T47D (cell line): Measurements from ENCODE around the gene SCUBE1.

Experiments used
- DNase-seq, 2 experiments: peaks; one replicate each; pipeline versions ENCODE4 v3.0.0 to v3.0.0-alpha.2; 2011 to 2012; ENCODE audit warnings: low read depth in 1 of 2, low spot score in 1 of 2
- JUND ChIP-seq: IDR thresholded peaks from 2 replicates; pipeline ENCODE4 v1.6.1; 2012; ENCODE audit warnings: low read depth
- in situ Hi-C: cut with HindIII; loops from 2 replicates; pipeline ENCODE4 v1.10.0; 2016; ENCODE audit warnings: low sequenced_read_pairs, low pct_unique_long_range_greater_than_20kb

The SCUBE1 gene

GRCh38 chr22:43185860-43186261, 157.3 kb downstream of the SCUBE1 start:
- no peak for TF ChIP-seq JUND
- peak; percentile 33 to 54 for DNase-seq
- in situ Hi-C loops, result no loop called here

- no peak for TF ChIP-seq JUND
- no peak for DNase-seq
- in situ Hi-C loops, result no loop called here
These were observed 159.5 kb downstream of the SCUBE1 start for GRCh38 chr22:43183496-43184277.

DNA sequence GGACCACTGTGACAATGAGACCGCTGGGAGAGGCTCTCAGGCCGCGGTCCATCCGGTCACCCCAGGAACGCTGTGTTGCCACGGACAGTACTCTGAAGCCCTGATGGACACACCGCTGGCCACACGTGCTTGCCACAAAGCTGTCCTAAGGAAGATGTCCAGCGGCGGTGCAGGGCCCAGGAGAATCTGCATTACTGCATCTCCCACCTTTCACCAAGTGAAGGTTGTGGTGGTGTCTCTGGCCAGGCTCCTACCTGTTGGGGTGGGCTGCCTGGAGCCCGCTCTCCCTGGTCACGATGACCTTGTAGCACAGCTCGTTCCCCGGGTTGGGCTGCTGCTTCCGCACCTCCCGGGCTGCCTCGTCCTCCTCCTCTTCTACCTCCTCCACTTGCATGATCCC, 160.4 kb downstream of the SCUBE1 start:
- in situ Hi-C loops, result no loop called here
- TF ChIP-seq JUND, result no peak
- no peak for DNase-seq

DNA sequence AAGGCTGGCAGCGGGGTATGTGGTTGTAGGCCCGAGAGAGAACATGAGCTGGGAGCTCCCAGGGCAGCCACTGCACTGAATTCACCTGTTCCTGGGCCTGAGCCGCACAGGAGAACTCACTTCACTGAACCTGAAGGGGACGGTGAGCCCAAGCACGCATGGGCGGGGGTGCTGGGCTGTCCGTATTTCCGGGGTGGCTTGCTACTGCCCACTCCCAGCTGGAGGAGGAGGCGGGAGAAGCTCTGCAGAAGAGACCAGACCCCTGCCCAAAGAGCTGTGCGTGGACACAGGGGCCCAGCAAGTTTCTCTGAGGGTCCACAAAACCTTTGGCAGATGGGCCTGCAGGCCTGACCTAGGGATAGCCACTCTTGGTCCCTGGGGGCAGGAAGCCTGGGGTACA, 161.1 kb downstream of the SCUBE1 start:
- TF ChIP-seq JUND, result no peak
- in situ Hi-C loops, result no loop called here
- DNase-seq, result no peak

DNA sequence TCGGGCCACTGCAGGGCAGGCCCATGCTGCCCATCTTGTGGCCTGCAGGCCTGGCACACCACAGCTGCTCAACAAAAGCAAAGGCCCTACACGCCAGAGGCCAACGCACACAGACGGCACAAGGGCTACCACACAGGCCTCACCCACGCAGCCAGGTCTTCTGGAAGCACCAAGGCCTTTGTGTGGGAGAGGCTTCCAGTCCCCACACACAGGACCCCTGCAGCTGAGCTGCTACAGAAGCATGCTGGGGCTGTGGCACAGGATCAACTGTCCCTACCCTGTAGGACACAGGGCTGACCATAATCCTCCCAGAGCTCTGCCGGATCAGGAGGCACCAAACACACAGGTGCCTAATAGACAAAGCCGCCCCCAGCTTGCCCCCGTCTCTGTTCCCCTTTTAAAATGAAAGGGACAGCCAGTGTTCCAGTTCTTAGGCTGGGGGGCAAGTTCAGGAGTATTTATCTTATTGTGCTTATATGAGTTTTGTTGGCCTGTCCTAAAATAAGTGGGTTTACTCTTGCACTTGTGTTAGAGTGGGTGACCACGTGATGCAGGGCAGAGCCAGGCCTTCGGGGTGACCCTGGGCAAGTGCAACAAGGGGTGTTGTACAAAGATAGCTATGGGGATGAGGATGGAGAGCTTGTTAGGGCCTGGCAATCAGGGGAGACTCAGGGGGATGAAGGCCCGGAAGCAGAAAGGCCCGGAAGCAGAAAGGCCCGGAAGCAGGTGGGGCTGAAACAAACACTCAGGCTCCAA, 161.7 kb downstream of the SCUBE1 start:
- no peak for TF ChIP-seq JUND
- no peak for DNase-seq
- in situ Hi-C loops, result no loop called here

- in situ Hi-C loops, result no loop called here
- no peak for DNase-seq
- no peak for TF ChIP-seq JUND
These were observed 162.5 kb downstream of the SCUBE1 start for GRCh38 chr22:43180670-43181069.

GRCh38 chr22:43179911-43180195, 163.3 kb downstream of the SCUBE1 start:
- TF ChIP-seq JUND, result no peak
- in situ Hi-C loops, result no loop called here
- no peak for DNase-seq

DNA sequence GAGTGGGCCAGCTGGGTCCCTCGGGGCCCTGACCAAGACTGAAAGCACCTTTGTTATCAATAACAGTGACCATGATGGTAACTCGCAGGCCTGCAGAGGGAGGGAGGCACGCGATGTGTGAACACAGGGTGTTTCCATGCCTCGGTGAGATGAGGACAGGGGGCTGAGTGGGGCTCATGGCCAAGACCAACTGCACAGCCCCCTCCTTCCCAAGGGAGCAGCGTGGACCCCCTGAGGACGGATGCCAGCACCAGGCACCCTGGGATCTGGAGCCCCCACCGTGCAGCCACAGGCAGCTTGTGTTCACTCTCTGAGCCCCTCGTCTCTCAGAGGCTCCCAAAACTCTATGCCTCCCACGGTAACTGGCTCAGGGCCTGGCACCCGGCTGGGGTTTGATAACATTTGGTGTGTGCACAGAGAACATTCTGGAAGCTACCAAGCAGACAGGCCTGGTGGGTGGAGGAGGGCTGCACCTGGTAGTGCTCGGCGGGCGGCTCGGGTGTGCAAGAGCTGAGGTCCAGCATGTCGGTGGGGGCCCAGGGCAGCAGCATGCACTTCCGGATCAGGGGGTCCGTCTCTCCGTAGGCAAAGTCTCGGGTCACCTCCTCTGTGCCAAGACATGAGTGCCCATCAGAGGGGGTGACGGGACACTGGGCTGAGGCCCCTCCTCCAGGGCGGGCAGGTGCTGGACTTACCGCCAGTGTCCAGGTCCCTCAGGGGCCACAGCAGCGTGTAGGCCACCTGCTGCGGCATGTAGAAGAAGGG, 163.8 kb downstream of the SCUBE1 start:
- in situ Hi-C loops, result no loop called here
- TF ChIP-seq JUND, result no peak
- no peak for DNase-seq

- no peak for TF ChIP-seq JUND
- DNase-seq, result no peak
- in situ Hi-C loops, result no loop called here
These were observed 165.7 kb downstream of the SCUBE1 start for GRCh38 chr22:43177479-43177878.

GRCh38 chr22:43176090-43176489, 167.1 kb downstream of the SCUBE1 start:
- no peak for DNase-seq
- no peak for TF ChIP-seq JUND
- in situ Hi-C loops, result no loop called here

GRCh38 chr22:43174941-43175531, 168.1 kb downstream of the SCUBE1 start:
- in situ Hi-C loops, result no loop called here
- TF ChIP-seq JUND, result no peak
- no peak for DNase-seq

DNA sequence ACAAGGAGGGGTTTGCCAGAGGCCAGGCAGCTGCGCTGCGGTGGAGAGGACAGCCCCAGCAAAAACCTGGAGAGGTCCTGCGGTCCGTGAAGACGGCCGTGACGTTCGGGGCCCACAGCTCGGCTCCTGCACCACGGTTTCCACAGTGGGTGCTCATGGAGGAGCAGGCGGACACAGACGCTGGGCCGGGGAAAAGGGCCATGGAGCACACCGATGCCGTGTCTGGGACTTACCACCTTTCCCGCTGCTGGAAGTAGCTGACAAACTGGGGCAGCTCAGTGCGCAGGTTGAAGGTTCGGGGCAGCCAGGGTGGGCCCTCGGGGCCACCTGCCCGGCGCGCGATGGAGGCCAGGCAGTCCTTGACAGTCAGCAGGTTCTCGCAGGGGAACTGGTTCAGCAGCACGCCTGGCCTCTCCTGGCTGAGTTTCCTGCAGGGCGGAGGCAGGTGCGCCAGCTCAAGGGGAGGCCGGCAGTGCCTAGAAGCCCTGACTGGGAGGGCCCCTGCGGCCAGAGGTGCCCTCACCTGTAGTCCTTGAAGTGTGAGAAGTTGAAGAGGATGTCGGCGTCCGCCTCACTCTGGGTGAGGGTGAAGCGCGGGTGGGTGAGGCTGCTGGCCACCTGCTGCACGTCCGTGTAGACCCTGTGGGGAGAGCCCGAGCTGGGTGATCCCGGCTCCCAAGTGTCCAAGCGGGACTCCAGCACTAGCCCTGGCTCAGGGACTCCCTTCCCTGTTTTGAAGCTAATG, 169.0 kb downstream of the SCUBE1 start:
- in situ Hi-C loops, result no loop called here

DNA sequence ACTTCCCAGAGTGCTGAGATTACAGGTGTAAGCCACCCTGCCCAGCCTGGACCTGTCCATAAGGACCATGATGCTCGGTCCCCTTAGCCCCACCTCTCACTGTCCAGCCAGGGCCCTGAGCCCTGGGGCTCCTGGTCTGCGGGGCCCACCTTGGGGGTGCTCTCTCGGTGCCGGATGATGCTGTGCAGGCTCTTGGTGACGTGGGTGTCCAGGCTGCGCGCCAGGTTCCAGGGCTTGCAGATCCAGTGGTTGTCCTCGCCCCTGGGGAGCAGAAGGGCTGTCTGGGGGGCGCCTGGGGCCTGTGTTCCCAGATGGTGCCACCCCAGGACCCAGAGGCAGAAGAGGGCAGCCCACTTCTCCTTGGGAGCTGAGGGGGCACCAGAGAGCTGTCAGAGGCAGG, 169.6 kb downstream of the SCUBE1 start:
- in situ Hi-C loops, result no loop called here
- DNase-seq, result no peak
- TF ChIP-seq JUND, result no peak

More for the DNA sequence above, 169.0 kb downstream of the SCUBE1 start:
- TF ChIP-seq JUND, result no peak
- no peak for DNase-seq
